Calu3 (cell line): ENCODE data around the gene ZNF521. TPM values are rescaled to one million over a fixed set of nuclear protein-coding genes. Genes with fewer than 3 reads are reported as not detected.

Experiments
- BruUV-seq: library from RNA; stranded (reverse); fragments of 400-500 nt; replicated peaks from 2 replicates; lab custom pipeline; 2021; lab: Mats Ljungman, UMichigan
- CTCF ChIA-PET: fragments of 300-600 bp; sonication (Branson Sonifier 250); formaldehyde crosslinking; loops from one replicate; lab custom pipeline; 2022; ENCODE audit warnings: antibody characterized with exemption; lab: Charles Lee
- DNase-seq: peaks from one replicate; pipeline ENCODE4 v3.0.0; 2022
- H3K27ac Mint-ChIP-seq: one replicate; pipeline ENCODE4 v1.8.0; 2022; ENCODE audit warnings: mixed read lengths; ENCODE audit not compliant: unreplicated experiment
- H3K27me3 Mint-ChIP-seq: one replicate; pipeline ENCODE4 v1.8.0; 2022; ENCODE audit warnings: mixed read lengths; ENCODE audit not compliant: unreplicated experiment
- H3K36me3 Mint-ChIP-seq: one replicate; pipeline ENCODE4 v1.8.0; 2022; ENCODE audit warnings: mild to moderate bottlenecking, moderate library complexity, mixed read lengths; ENCODE audit not compliant: insufficient read depth, unreplicated experiment
- H3K4me1 Mint-ChIP-seq: one replicate; pipeline ENCODE4 v1.8.0; 2022; ENCODE audit warnings: mild to moderate bottlenecking, low read depth, mixed read lengths; ENCODE audit not compliant: unreplicated experiment
- H3K4me3 Mint-ChIP-seq: one replicate; pipeline ENCODE4 v1.8.0; 2022; ENCODE audit warnings: mild to moderate bottlenecking, low read depth, moderate library complexity, mixed read lengths; ENCODE audit not compliant: unreplicated experiment
- H3K9me3 Mint-ChIP-seq: one replicate; pipeline ENCODE4 v1.8.0; 2022; ENCODE audit warnings: low read depth, mixed read lengths; ENCODE audit not compliant: unreplicated experiment
- CTCF ChIP-seq: fragments of 200-600 bp; IDR thresholded peaks from one replicate; pipeline ENCODE4 v1.8.0; 2022; ENCODE audit warnings: antibody characterized with exemption; ENCODE audit not compliant: unreplicated experiment
- intact Hi-C: fragments of 100-400 bp; cut with micrococcal nuclease; formaldehyde crosslinking; loops from one replicate; pipeline ENCODE4 v1.10.0; 2022; ENCODE audit not compliant: unreplicated experiment
- total RNA-seq: library from RNA; stranded (reverse); gene quantifications from 2 replicates; pipeline ENCODE4 v1.2.3, GENCODE V29; 2022

Gene ZNF521
- total RNA-seq, 1 experiment from 2014 or later: not detected

GRCh38 chr18:25043104-25043503 is 308.9 kb downstream of the ZNF521 start:
- no TSS peak for BruUV-seq
- H3K4me3 Mint-ChIP-seq: no peak overlapping the region
- no peak overlapping the region for H3K27ac Mint-ChIP-seq
- peaks cover 71% of the 10 kb centered on the region for H3K27me3 Mint-ChIP-seq
- no peaks in the 10 kb centered on the region for H3K4me1 Mint-ChIP-seq
- intact Hi-C loops: no loop called here
- CTCF ChIA-PET: no interaction called here
- H3K36me3 Mint-ChIP-seq: no peaks in the 10 kb centered on the region
- no peak for TF ChIP-seq CTCF
- no peak for DNase-seq
- no peaks in the 10 kb centered on the region for H3K9me3 Mint-ChIP-seq

- TF ChIP-seq CTCF: no peak
- Mint-ChIP-seq H3K36me3 (no peaks in the 10 kb centered on the region), H3K4me3 (no peak overlapping the region), H3K27me3 (peaks cover 66% of the 10 kb centered on the region), H3K4me1 (no peaks in the 10 kb centered on the region), H3K9me3 (no peaks in the 10 kb centered on the region), H3K27ac (no peak overlapping the region)
- BruUV-seq: no TSS peak
- CTCF ChIA-PET: no interaction called here
- intact Hi-C loops: no loop called here
- DNase-seq: no peak
These were observed 309.3 kb downstream of the ZNF521 start for GRCh38 chr18:25042641-25043051.

- no peak for DNase-seq
- Mint-ChIP-seq H3K4me3 (no peak overlapping the region), H3K4me1 (no peaks in the 10 kb centered on the region), H3K36me3 (peaks cover 3% of the 10 kb centered on the region), H3K27me3 (peaks cover 67% of the 10 kb centered on the region), H3K9me3 (no peaks in the 10 kb centered on the region), H3K27ac (no peak overlapping the region)
- CTCF ChIA-PET: interaction anchor here (0.5 kb wide), 1 partner anchor 758 kb away, joined by 4 read pairs; no protein-coding TSS in a partner anchor
- no peak for TF ChIP-seq CTCF
- BruUV-seq: no TSS peak
- intact Hi-C loops: loop anchor here (5.0 kb wide), 1 partner anchor 122 kb away; no protein-coding TSS in a partner anchor
These were observed 312.2 kb downstream of the ZNF521 start for GRCh38 chr18:25039781-25040180.

DNA sequence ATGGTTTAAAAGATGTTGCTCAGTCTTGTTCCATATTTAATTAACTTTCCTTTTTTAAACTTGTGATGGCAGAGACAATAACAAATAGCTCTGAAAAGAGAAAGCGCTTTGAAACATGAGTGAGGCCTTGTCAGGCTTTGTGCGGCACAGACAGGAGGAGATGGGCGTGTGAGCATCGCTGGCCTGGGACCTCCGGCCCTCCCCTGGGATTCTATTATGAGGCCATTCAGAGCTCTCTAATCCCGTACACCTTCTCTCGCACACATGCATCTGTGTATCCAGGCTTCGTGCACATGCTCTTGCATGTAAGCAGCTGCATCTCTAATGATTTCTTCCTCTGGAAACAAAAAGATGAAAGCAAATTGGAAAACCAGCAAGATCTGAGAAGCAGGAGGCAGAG is 313.7 kb downstream of the ZNF521 start:
- Mint-ChIP-seq H3K4me3 (no peak overlapping the region), H3K9me3 (no peaks in the 10 kb centered on the region), H3K4me1 (no peaks in the 10 kb centered on the region), H3K27ac (no peak overlapping the region), H3K36me3 (peaks cover 3% of the 10 kb centered on the region), H3K27me3 (peaks cover 61% of the 10 kb centered on the region)
- intact Hi-C loops: loop anchor here (5.0 kb wide), 1 partner anchor 121 kb away; no protein-coding TSS in a partner anchor
- CTCF ChIA-PET: no interaction called here
- no peak for TF ChIP-seq CTCF
- BruUV-seq: no TSS peak
- no peak for DNase-seq
